Adipocyte (in vitro differentiated cells): ENCODE measurements around the gene RASIP1.
"Not testable (repeated sequence)": the region's sequence is repeated elsewhere in the genome, so short reads cannot be mapped to it uniquely, and the experiment has no call there.

Experiments
- DNase-seq: peaks from one replicate; pipeline ENCODE4 v3.0.0-alpha.2; 2015; ENCODE audit warnings: low read depth
- H3K27me3 ChIP-seq: replicated peaks from 2 replicates; pipeline ENCODE4 v1.7.0; 2013; ENCODE audit warnings: mild to moderate bottlenecking, low read length, moderate library complexity; ENCODE audit not compliant: control insufficient read depth, insufficient read depth
- H3K36me3 ChIP-seq: 2 replicates; pipeline ENCODE4 v1.7.0; 2013; ENCODE audit warnings: low read length, mild to moderate bottlenecking, moderate library complexity; ENCODE audit not compliant: control insufficient read depth, insufficient read depth, severe bottlenecking
- H3K4me1 ChIP-seq: 2 replicates; pipeline ENCODE4 v1.7.0; 2013; ENCODE audit warnings: mild to moderate bottlenecking, low read length, moderate library complexity; ENCODE audit not compliant: control insufficient read depth, insufficient read depth
- H3K4me3 ChIP-seq: 2 replicates; pipeline ENCODE4 v1.7.0; 2013; ENCODE audit warnings: mild to moderate bottlenecking, low read length, moderate library complexity
- H3K9ac ChIP-seq: 2 replicates; pipeline ENCODE4 v1.7.0; 2013; ENCODE audit warnings: mild to moderate bottlenecking, low read length, moderate library complexity
- H3K9me3 ChIP-seq: 2 replicates; pipeline ENCODE4 v1.7.0; 2013; ENCODE audit warnings: mild to moderate bottlenecking, low read length, moderate library complexity; ENCODE audit not compliant: control insufficient read depth

RASIP1 gene

DNA sequence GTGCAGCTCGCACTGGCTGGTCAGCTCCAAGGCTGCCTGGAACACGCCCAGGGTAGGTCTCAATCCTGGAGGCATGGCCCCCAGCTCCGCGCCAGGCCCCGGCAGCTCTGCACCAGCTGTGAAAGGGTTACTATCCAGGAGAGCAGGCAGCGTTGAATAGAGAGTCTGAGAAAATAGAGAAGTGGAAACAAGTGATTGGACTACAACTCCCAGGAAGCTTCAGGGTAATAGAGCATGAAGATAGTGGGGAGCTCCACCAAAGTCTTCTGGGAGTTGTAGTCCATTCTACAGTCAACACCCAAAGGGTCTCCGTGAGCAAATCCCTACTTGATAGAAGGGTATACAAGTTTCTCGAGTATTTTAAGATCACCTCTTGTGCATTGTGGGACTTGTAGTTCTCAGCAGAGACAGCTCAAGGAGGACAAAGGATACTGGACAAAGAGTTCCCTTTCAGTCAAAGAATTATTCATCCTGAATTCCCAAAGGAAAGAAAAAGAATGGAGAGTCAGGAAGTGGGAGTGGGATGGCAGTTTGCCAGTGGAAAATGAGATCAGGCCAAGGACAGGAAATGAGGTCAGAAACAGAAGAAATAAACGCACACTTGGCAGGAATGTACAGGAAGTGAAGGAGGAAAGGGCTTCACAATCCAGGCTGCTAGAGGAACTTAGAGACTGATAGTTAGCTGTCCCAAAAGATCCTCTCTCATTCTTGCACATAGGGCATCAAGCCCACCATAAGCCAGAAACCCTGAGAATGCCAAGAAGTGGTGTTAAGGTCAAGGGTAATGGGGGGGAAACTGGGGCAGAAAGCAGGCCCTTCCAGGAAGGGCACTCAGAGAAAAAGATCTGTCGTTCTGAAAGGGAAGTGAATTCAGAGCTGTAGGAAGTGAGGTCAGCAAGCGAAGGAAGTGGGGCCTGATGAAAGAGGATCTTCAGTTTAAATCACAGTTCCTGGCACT is 15.3 kb downstream of the RASIP1 start:
- Histone ChIP-seq H3K9ac (no peak overlapping the region), H3K4me1 (peaks cover 12% of the 10 kb centered on the region), H3K27me3 (no peaks in the 10 kb centered on the region), H3K4me3 (no peak overlapping the region), H3K36me3 (no peaks in the 10 kb centered on the region), H3K9me3 (no peaks in the 10 kb centered on the region)
- peak; percentile 65 for DNase-seq

- no peak for DNase-seq
- Histone ChIP-seq H3K9ac (no peak overlapping the region), H3K4me1 (peaks cover 16% of the 10 kb centered on the region), H3K27me3 (no peaks in the 10 kb centered on the region), H3K36me3 (no peaks in the 10 kb centered on the region), H3K9me3 (no peaks in the 10 kb centered on the region), H3K4me3 (no peak overlapping the region)
Observed at GRCh38 chr19:48722196-48722708, 18.2 kb downstream of the RASIP1 start.

DNA sequence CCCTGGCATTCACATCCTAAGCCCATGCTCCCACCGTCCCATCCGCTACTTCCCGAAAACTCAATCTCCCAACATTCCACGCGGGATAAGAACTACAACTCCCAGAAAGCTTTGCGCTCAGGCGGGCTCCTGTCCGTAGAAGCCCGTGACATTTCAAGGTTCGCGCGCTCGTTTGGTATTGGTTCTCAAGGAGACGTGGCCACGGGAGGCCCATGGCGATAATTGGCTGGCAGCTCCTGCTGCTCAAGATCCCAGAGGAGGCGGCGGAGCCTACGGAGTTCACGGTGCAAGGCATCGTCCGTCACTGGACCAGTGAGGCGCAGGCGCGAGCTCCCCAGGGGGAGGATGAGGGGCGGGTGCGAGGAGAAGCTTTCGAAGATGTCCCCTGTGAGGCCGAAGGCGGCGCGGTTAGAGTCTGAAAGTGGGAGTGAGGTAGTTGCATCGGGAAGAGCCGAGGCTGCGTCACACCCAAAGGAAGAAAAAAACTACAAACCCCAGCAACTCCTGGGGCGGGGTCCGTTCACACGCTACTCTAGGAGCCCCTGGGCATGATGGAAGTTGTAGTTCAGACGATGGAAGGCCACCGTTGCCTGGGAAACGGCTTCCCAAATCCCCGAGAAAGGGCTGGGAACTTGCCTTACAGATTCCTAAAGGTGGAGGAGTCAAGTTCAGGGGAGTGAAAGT is 19.7 kb downstream of the RASIP1 start:
- Histone ChIP-seq H3K9ac (peak overlapping the region; percentile 77), H3K9me3 (no peaks in the 10 kb centered on the region), H3K27me3 (no peaks in the 10 kb centered on the region), H3K4me1 (peaks cover 22% of the 10 kb centered on the region), H3K4me3 (peak overlapping the region; percentile 85), H3K36me3 (no peaks in the 10 kb centered on the region)
- peak; percentile 100 for DNase-seq

GRCh38 chr19:48720251-48720612 is 20.2 kb downstream of the RASIP1 start:
- Histone ChIP-seq H3K4me3 (peak overlapping the region; percentile 85), H3K4me1 (peaks cover 27% of the 10 kb centered on the region), H3K9me3 (no peaks in the 10 kb centered on the region), H3K27me3 (no peaks in the 10 kb centered on the region), H3K36me3 (no peaks in the 10 kb centered on the region), H3K9ac (peak overlapping the region; percentile 77)
- no peak for DNase-seq

GRCh38 chr19:48719263-48720171 is 20.9 kb downstream of the RASIP1 start, which contains the start of gene MAMSTR:
Gene MAMSTR (minus strand): TSS chr19:48719725. CDS start chr19:48719031, 694 bp downstream.
- Histone ChIP-seq H3K4me1 (peaks cover 29% of the 10 kb centered on the region), H3K4me3 (peak within 1 kb of the TSS; percentile 85), H3K27me3 (no peaks in the 10 kb centered on the region), H3K9me3 (no peaks in the 10 kb centered on the region), H3K36me3 (no peaks in the 10 kb centered on the region), H3K9ac (peak within 1 kb of the TSS; percentile 77)
- DNase-seq, result no peak

DNA sequence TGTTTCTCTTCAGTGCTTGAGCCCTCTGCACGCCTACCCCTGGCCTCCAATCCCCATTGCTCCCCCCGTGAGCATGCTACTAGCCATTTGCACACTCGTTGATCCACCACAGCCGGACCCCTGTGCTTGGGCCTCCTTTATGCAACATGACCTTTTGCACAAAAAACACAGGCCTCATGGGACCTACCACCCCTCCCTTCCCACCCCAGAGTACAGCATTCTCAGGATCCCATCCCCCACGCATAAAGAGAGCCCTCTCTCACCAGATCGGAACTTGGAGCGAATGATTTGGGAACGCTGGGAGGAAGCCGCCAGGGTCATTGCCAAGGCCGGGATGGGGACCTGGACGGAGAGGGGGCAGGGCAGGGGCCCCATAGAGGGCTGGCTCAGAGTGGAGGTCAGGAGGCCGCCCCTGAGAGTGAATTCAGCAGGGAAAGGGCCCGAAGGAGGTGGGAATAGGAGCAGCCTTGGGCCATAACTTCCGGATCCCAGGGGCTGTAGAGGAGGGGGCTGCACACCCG is 21.6 kb downstream of the RASIP1 start:
- Histone ChIP-seq H3K9ac (no peak overlapping the region), H3K36me3 (no peaks in the 10 kb centered on the region), H3K27me3 (no peaks in the 10 kb centered on the region), H3K9me3 (no peaks in the 10 kb centered on the region), H3K4me3 (no peak overlapping the region), H3K4me1 (peaks cover 26% of the 10 kb centered on the region)
- no peak for DNase-seq

DNA sequence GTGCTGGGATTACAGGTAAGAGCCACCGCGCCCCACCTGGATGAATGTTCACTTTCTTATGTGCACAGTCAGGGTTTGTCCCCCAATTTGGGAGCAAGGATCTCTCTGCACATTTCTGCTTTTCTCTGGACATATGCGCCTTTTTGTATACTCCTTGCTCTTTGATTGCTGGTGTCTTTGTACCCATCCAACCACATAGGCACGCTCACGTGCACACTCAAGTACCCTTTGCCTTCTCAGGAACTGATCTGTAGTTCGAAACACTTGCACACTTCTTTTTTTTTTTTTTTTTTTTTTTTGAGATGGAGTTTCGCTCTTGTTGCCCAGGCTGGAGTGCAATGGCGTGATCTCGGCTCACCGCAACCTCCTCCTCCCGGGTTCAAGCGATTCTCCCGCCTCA is 22.3 kb downstream of the RASIP1 start:
- H3K36me3 ChIP-seq, H3K9ac ChIP-seq, H3K4me3 ChIP-seq, H3K27me3 ChIP-seq, H3K9me3 ChIP-seq, DNase-seq: not testable (repeated sequence)
- peaks cover 33% of the 10 kb centered on the region for H3K4me1 ChIP-seq

DNA sequence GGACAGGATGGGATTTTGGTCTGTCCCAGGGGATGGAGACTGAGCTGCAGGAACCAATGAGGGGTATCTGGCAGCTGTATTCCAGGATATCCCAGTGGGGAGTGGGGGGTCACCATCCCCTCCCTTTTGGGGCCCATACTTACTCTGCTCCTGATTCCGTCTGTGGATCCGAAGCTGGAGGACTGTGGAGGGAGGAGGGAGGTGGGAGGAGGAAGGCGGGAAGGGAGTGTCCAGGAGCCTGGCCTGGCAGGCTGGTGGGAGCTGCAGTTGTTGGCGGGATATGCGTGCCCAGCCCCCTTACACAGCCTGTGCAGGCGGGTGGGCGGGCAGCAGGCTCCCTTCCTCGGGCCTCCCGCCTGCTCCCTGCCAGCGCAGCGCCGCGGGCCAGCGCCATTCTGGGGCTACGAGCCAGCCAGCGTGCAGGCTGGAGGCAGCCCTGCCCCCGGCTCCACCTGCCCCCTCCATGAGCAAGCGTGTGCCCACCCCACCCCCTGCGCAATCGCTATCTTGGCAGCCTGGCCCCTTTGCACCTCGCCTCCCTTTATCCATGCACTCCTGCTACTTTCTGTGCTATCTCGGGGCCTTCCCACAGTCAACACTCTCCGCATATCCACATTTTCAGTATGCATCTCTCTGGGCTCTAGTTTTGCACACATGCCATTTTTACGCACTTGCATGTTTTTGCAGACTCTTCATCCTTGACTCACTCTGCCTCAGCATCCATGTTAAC is 23.7 kb downstream of the RASIP1 start:
- Histone ChIP-seq H3K9me3 (no peaks in the 10 kb centered on the region), H3K4me3 (peak overlapping the region; percentile 58), H3K9ac (peak overlapping the region; percentile 33), H3K36me3 (no peaks in the 10 kb centered on the region), H3K27me3 (no peaks in the 10 kb centered on the region), H3K4me1 (peaks cover 34% of the 10 kb centered on the region)
- DNase-seq, result peak; percentile 78

DNA sequence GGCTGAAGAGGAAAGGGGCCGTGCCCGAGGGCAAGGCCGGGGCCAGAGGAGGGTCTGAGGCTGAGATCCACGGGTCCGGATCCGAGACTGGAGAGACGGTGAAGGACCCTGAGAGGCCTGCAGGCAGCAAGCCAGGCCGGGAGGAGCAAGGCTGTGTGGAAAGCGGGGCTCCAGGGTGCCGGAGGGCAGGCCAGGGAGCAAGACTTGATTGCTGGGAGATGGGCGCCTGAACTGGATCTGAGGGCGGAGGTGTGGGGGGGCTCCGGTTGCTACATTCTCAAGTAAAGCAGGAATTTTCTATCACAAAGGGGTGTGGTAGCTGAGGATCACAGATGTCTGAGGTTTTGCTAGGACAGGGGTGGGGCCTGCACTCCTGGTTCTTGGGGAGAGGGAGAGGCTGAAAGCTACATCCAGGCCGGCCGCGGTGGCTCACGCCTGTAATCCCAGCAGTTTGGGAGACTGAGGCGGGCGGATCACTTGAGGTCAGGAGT is 24.7 kb downstream of the RASIP1 start:
- no peaks in the 10 kb centered on the region for H3K36me3 ChIP-seq
- H3K9ac ChIP-seq, result peak overlapping the region; percentile 14
- peaks cover 34% of the 10 kb centered on the region for H3K4me1 ChIP-seq
- H3K9me3 ChIP-seq, result peaks cover 4% of the 10 kb centered on the region
- DNase-seq, result peak; percentile 39
- H3K27me3 ChIP-seq, result no peaks in the 10 kb centered on the region
- H3K4me3 ChIP-seq, result no peak overlapping the region
